ENCODE results near the gene PAQR4. TPM values are rescaled to one million over a fixed set of nuclear protein-coding genes. Genes with fewer than 3 reads are reported as not detected.

Gene PAQR4
- total RNA-seq (10 to 100 TPM in 2 of 5 donors, 1 to 10 TPM in 3; 4.8 to 43.2 (median 8.4) TPM), polyA plus RNA-seq (10 to 100 TPM in 2 of 3 donors, 1 to 10 TPM in 1; 2.7 to 15.3 (median 10.9) TPM)
- long read RNA-seq, donor 1, partial matches to known transcripts: 0 of 1 reads
- long read RNA-seq, donor 1, other reads (novel, unspliced or antisense): 0 of 1 reads
- long read RNA-seq, donor 2, partial matches to known transcripts: 0 of 3 reads
- long read RNA-seq, donor 2, other reads (novel, unspliced or antisense): 0 of 3 reads
- long read RNA-seq, donor 3, partial matches to known transcripts: 0 of 3 reads
- long read RNA-seq, donor 3, other reads (novel, unspliced or antisense): 0 of 3 reads
- long read RNA-seq, donor 4, partial matches to known transcripts: 0 of 1 reads
- long read RNA-seq, donor 4, other reads (novel, unspliced or antisense): 0 of 1 reads
- long read RNA-seq, donor 5, transcript PAQR4-202 (3 exons, 2,793 nt): major isoform, 7 of 8 reads
- long read RNA-seq, donor 5, partial matches to known transcripts: 0 of 8 reads
- long read RNA-seq, donor 5, other reads (novel, unspliced or antisense): 0 of 8 reads
- long read RNA-seq, donor 6, transcript PAQR4-202 (3 exons, 2,793 nt): major isoform, 7 of 11 reads
- long read RNA-seq, donor 6, partial matches to known transcripts: 0 of 11 reads
- long read RNA-seq, donor 6, other reads (novel, unspliced or antisense): 0 of 11 reads
- long read RNA-seq, donor 7, partial matches to known transcripts: 0 of 4 reads
- long read RNA-seq, donor 7, other reads (novel, unspliced or antisense): 0 of 4 reads
- long read RNA-seq, donor 8, partial matches to known transcripts: 0 of 2 reads
- long read RNA-seq, donor 8, other reads (novel, unspliced or antisense): 0 of 2 reads
- long read RNA-seq, donor 9, partial matches to known transcripts: 0 of 1 reads
- long read RNA-seq, donor 9, other reads (novel, unspliced or antisense): 0 of 1 reads
- long read RNA-seq, donor 10: 0 reads

- Histone ChIP-seq H3K36me3 (peaks cover 0 to 10% (median 0%) of the 10 kb centered on the region in 4 donors), H3K4me3 (peak within 1 kb of the TSS; percentile 56 to 82 (median 70)), H3K27me3 (peaks cover 31 to 65% (median 48%) of the 10 kb centered on the region in 3 donors), H3K4me1 (peaks cover 46 to 72% (median 63%) of the 10 kb centered on the region in 4 donors), H3K27ac (peak within 1 kb of the TSS; percentile 49 to 87 (median 65)), H3K9me3 (no peaks in the 10 kb centered on the region)
- intact Hi-C loops (cut with DNase I; ENCODE audit: low total_unique reads): no loop called here
- DNase-seq: peak; percentile 92 to 96
- WGBS, 5 donors: 0 to 4% (median 1%) methylated on average over 22 to 98 of the region's 98 CpGs
- TF ChIP-seq CTCF (IDR thresholded peaks at IDR 0.05): no peak
- no peak for TF ChIP-seq EP300 (IDR thresholded peaks at IDR 0.05)
- TF ChIP-seq POLR2AphosphoS5 (IDR thresholded peaks at IDR 0.05): peak in 2 of 3 donors; percentile 9 to 72
Observed at GRCh38 chr16:2968738-2969544, at the start of gene PAQR4. Gene PAQR4, plus strand, starts transcription at chr16:2969348. Its CDS starts 327 bp downstream, at chr16:2969675.

- peak; percentile 62 to 89 for DNase-seq
- H3K9me3 ChIP-seq: no peaks in the 10 kb centered on the region
- H3K27me3 ChIP-seq: no peaks in the 10 kb centered on the region
- H3K27ac ChIP-seq: peak overlapping the region; percentile 37 to 77 (median 60)
- WGBS, 5 donors: 9 to 12% (median 10%) methylated on average over 13 of the region's 13 CpGs
- peaks cover 4 to 68% (median 51%) of the 10 kb centered on the region in 4 donors for H3K36me3 ChIP-seq
- TF ChIP-seq EP300 (IDR thresholded peaks at IDR 0.05): no peak
- peak in 5 of 7 experiments; percentile 85 to 98 (median 93) for TF ChIP-seq CTCF (IDR thresholded peaks at IDR 0.05)
- peak in 1 of 3 donors; percentile 41 for TF ChIP-seq POLR2AphosphoS5 (IDR thresholded peaks at IDR 0.05)
- no peak for TF ChIP-seq POLR2A (IDR thresholded peaks at IDR 0.05)
- H3K4me1 ChIP-seq: peaks cover 0 to 12% (median 5%) of the 10 kb centered on the region in 4 donors
- H3K4me3 ChIP-seq: no peak overlapping the region
- intact Hi-C loops (cut with DNase I; ENCODE audit: low total_unique reads): loop anchor here (5.0 kb wide), 1 partner anchor 47 kb away; no protein-coding TSS in a partner anchor
Observed at GRCh38 chr16:2919511-2920255, 49.5 kb upstream of the PAQR4 start.

- Histone ChIP-seq H3K36me3 (peaks cover 0 to 40% (median 26%) of the 10 kb centered on the region in 4 donors), H3K4me3 (no peak overlapping the region), H3K27me3 (no peaks in the 10 kb centered on the region), H3K27ac (no peak overlapping the region), H3K4me1 (peaks cover 0 to 31% (median 17%) of the 10 kb centered on the region in 4 donors), H3K9me3 (no peaks in the 10 kb centered on the region)
- TF ChIP-seq POLR2AphosphoS5 (IDR thresholded peaks at IDR 0.05) (no peak), POLR2A (IDR thresholded peaks at IDR 0.05) (no peak), CTCF (IDR thresholded peaks at IDR 0.05) (no peak), EP300 (IDR thresholded peaks at IDR 0.05) (no peak)
- 93 to 97% (median 95%) methylated on average over 14 of the region's 14 CpGs for WGBS, 5 donors
- intact Hi-C loops (cut with DNase I; ENCODE audit: low total_unique reads): loop anchor here (5.0 kb wide), 1 partner anchor 51 kb away; no protein-coding TSS in a partner anchor
- no peak for DNase-seq
Observed at GRCh38 chr16:2923481-2923880, 45.7 kb upstream of the PAQR4 start.
